Parathyroid adenoma (tissue), 2 donors: ENCODE data around the gene SLC2A4RG.

Experiments used
- H2AFZ ChIP-seq: fragments of 300-600 bp; sonication (generic); one replicate; pipeline ENCODE4 v1.7.0; 2017; ENCODE audit warnings: antibody characterized with exemption, mild to moderate bottlenecking
- H3K27ac ChIP-seq: fragments of 300-600 bp; sonication (generic); one replicate; pipeline ENCODE4 v1.7.0; 2017
- H3K27me3 ChIP-seq: fragments of 300-600 bp; sonication (generic); one replicate; pipeline ENCODE4 v1.7.0; 2017; ENCODE audit warnings: low read length; ENCODE audit not compliant: control insufficient read depth, insufficient read depth
- H3K36me3 ChIP-seq: fragments of 300-600 bp; sonication (generic); one replicate; pipeline ENCODE4 v1.7.0; 2017; ENCODE audit warnings: low read length; ENCODE audit not compliant: control insufficient read depth, insufficient read depth
- H3K4me1 ChIP-seq: fragments of 300-600 bp; sonication (generic); one replicate; pipeline ENCODE4 v1.7.0; 2017; ENCODE audit warnings: control low read depth
- H3K4me2 ChIP-seq: fragments of 300-600 bp; sonication (generic); one replicate; pipeline ENCODE4 v1.7.0; 2017; ENCODE audit warnings: low read length
- H3K4me3 ChIP-seq: fragments of 300-600 bp; sonication (generic); one replicate; pipeline ENCODE4 v1.7.0; 2017; ENCODE audit warnings: low read depth, low read length
- H3K79me2 ChIP-seq: fragments of 300-600 bp; sonication (generic); one replicate; pipeline ENCODE4 v1.7.0; 2017; ENCODE audit warnings: control low read depth
- H3K9ac ChIP-seq: fragments of 300-600 bp; sonication (generic); one replicate; pipeline ENCODE4 v1.7.0; 2017; ENCODE audit warnings: mild to moderate bottlenecking
- H3K9me3 ChIP-seq: fragments of 300-600 bp; sonication (generic); one replicate; pipeline ENCODE4 v1.7.0; 2017; ENCODE audit warnings: low read length; ENCODE audit not compliant: control insufficient read depth
- CTCF ChIP-seq: fragments of 300-600 bp; sonication (generic); IDR thresholded peaks from one replicate; pipeline ENCODE4 v1.7.0; 2017; ENCODE audit warnings: antibody characterized with exemption, mild to moderate bottlenecking
- donor health status: primary hyperparathyroidism.

The SLC2A4RG gene

GRCh38 chr20:63697868-63698545 lies 41.6 kb upstream of the SLC2A4RG start:
- Histone ChIP-seq H3K9me3 (no peaks in the 10 kb centered on the region), H3K27me3 (no peaks in the 10 kb centered on the region), H3K9ac (no peak overlapping the region), H3K4me1 (no peaks in the 10 kb centered on the region), H3K36me3 (no peaks in the 10 kb centered on the region), H3K79me2 (peaks cover 41% of the 10 kb centered on the region), H3K4me3 (no peak overlapping the region), H3K27ac (no peak overlapping the region), H3K4me2 (no peak overlapping the region), H2AFZ (no peak overlapping the region)
- TF ChIP-seq CTCF: no peak

DNA sequence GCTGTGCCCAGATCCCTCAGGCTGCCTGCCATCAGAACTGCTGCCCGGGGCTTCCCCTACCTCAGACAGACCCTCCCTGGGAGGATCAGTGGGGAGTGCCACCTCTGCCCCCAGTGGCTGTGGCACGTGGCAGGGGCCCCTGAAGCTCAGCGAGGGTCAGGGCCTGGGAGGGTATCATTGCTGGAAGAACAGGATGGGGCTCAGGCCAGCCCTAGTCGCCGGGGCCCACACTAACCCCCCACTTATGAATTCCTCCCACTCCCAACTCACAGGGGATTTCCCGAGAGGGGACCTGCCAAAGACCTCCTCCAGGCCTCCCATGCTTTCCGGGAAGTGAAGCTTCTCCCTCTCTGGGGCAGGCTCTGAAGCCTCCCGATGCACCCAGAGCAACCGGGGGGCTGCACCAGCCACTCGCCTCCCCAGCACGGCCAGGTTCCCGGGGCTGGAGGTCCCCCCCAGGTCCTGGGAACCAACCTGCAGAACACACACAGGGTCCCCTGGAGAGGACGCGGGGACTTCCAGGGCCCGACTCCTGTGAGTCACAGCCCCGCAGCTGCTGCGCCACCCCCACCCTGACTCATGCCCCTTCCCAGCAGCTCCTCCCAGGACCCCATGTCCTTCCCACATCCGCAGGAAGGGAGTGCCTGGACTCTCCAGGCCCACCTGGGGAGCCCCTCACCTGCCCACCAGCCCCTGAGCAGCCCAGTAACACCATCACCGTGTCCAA lies 40.7 kb upstream of the SLC2A4RG start:
- no peaks in the 10 kb centered on the region for H3K36me3 ChIP-seq
- H2AFZ ChIP-seq: no peak overlapping the region
- no peak overlapping the region for H3K27ac ChIP-seq
- no peak for TF ChIP-seq CTCF
- no peaks in the 10 kb centered on the region for H3K4me1 ChIP-seq
- H3K9me3 ChIP-seq: no peaks in the 10 kb centered on the region
- no peaks in the 10 kb centered on the region for H3K27me3 ChIP-seq
- no peak overlapping the region for H3K9ac ChIP-seq
- no peak overlapping the region for H3K4me2 ChIP-seq
- peaks cover 48% of the 10 kb centered on the region for H3K79me2 ChIP-seq
- H3K4me3 ChIP-seq: no peak overlapping the region

GRCh38 chr20:63699466-63700198 lies 39.9 kb upstream of the SLC2A4RG start:
- Histone ChIP-seq H3K27me3 (no peaks in the 10 kb centered on the region), H3K9ac (no peak overlapping the region), H3K4me3 (no peak overlapping the region), H2AFZ (no peak overlapping the region), H3K27ac (no peak overlapping the region), H3K79me2 (peaks cover 48% of the 10 kb centered on the region), H3K9me3 (no peaks in the 10 kb centered on the region), H3K4me2 (no peak overlapping the region), H3K4me1 (no peaks in the 10 kb centered on the region), H3K36me3 (no peaks in the 10 kb centered on the region)
- TF ChIP-seq CTCF: no peak

- no peak overlapping the region for H3K9ac ChIP-seq
- no peaks in the 10 kb centered on the region for H3K36me3 ChIP-seq
- no peak overlapping the region for H2AFZ ChIP-seq
- no peak overlapping the region for H3K4me2 ChIP-seq
- no peaks in the 10 kb centered on the region for H3K9me3 ChIP-seq
- no peak overlapping the region for H3K4me3 ChIP-seq
- H3K79me2 ChIP-seq: peaks cover 48% of the 10 kb centered on the region
- H3K27me3 ChIP-seq: no peaks in the 10 kb centered on the region
- H3K4me1 ChIP-seq: no peaks in the 10 kb centered on the region
- no peak overlapping the region for H3K27ac ChIP-seq
- no peak for TF ChIP-seq CTCF
Observed at GRCh38 chr20:63700199-63701050, 39.2 kb upstream of the SLC2A4RG start.
